ENCODE data around the gene TENM4.

The TENM4 gene

DNA sequence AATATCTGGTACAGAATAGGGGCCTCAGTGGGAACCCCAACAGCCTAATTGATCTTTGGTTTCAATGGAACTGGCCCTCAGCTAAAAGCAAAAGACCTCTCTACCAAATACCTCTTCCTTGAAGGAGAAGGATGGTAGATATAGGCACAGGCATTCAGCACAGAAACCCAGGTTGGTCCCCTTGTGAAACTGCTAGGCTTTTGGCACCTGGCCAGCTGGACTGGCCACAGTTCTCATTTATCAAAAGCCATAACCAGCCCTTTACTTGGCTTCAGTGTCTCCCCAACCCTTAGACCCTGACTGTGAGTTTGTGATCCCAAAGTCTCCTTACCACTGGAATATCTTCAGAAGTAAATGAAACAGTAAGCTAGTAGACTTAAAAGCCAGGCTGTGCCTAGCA lies 152.9 kb downstream of the TENM4 start:
- no peak for DNase-seq

DNA sequence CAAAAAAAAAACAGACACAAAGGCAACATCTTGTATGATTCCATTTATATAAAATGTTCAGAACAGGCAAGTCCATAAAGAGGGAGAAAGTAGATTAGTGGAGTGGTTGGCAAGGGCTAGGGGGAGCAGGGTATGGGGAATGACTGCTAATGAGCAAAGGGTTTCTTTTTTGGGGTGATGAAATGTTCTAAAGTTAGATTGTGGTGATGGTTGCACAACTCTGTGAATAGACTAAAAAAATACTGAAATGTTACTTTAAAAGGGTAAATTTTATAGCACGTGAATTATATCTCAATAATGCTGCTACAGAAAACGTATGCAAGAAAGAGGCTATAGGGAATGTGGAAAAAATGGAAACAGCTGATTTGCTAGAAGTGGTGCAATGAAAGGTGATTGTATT lies 155.1 kb downstream of the TENM4 start:
- peak; percentile 0 for DNase-seq

DNA sequence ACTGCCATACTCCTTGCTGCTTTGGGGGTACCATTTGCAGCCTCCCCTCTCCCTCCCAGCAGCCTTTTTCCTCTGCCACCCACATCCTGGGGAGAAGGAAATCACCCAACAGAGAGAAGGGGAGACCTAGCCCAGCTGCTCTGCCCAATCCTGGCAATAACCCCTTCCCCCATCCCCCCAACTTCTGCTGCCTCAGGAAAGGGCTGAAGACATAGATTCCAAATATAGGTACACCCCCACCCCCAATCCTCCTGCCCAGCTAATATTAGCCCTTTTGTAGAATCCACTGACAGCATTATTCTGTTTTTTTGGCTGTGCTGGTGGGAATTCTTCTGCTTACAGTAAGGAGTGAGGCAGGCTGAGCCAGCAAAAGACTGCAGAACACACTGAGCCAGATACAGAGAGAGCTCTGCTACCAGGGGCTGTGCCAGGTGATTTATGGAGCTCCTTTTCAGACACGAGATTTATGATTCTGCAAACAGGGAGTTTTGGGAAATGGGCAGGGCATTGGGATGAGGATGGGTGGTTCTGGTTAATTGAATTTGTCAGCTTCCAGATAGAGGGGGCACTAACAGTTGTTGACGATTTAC lies 164.0 kb downstream of the TENM4 start:
- DNase-seq = no peak

DNA sequence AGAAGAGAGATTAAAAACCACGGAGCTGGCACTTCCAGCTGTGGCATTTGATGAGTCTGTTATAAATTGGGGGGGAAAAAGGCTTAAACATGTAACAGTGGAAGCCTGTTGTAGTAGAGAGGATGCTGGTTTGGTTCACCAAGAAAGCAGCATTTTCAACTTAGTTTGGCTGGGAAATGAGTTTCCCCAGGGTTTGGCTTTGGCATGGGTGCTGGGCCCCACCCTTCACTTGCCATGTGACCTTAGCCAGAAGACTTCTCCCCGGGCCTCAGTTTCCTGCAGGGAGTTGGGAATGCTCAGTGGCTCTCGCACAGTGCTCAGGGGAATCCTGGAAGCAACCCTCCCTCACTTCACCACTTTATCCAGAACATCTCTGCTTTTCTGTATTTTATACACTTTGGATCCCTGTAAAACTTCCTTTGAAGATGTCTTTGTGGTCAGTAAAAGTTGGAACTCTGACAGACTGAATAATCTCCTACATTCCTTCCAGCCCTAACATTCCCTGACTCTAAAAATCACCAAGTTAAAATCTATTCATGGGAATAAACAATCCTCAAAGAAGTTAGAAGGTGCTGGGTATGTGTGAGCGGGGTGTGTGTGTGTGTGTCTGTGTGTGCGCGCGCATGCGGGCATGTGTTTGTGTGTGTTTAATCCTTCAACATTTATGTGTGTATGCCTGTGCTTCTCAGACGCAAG lies 166.0 kb downstream of the TENM4 start:
- DNase-seq = no peak

DNA sequence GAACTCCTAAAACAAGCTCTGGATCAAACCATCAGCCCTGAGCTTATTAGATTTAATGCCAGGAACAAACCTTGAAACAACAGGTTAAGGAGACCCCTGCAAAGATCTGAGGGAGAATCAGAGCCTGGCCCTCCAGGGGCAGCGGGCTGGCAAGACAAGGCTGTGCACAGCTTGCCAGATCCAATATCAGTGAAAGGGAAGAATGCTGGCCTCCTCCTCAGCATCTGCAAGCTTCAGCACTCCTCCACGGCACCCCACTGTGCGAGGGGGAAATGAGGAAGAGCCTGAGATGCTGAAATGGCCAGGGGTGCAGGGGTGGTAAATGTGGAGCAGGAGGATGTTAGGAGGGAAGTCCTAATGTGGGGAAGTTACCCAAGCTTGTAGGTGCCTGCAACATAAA lies 167.0 kb downstream of the TENM4 start:
- DNase-seq = no peak

DNA sequence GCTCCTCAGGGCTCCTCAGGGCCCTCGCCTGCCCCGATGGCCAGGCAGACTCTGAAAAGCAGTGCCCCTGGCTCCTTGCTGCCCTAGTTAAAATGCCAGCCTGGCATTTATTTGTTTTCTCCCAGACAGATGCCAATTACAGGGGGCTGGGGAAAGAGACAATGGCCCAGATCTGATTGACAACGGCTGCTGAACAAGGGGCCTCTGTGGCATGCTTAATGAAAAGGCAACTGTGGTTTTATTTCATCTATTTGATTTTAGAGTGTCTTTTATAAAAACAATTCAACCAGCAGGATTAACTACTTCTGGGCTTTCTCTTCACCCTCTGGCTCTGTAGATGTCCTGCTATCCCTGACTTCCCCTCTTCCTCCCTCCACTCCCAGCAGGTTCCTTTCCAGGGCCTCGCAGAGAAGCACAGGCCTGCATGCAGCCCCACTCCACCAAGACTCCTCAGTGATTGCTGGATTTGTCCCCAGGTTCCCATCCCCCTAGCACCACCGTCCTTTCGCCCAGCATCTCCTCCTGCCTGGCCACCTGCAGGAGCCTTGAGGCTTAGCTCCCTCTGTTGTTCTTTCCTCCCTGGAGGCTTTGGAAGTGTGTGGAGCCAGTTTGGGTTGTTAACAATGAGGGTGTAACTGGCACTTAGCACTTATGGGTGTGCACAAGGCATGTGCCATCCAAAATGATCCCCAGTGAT lies 171.1 kb downstream of the TENM4 start:
- no peak for DNase-seq

DNA sequence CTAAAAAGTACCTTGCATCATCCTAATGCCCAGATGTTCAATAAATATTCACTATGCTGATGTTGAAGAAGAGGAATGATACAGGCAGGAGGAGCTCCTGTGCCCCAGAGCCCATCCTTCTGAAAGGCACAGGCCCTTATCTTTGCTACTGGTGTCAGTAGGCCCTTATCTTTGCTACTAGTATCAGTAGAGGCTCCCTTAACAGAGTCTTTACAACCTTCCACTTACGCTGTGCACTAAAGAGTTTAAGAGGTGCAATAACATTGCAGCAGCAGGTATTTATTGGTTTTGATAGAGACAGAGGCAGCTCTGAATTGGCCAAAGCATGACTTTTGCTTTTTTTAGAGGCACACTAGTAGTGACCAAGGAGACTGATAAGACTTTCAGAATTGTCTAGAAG lies 174.4 kb downstream of the TENM4 start:
- no peak for DNase-seq

DNA sequence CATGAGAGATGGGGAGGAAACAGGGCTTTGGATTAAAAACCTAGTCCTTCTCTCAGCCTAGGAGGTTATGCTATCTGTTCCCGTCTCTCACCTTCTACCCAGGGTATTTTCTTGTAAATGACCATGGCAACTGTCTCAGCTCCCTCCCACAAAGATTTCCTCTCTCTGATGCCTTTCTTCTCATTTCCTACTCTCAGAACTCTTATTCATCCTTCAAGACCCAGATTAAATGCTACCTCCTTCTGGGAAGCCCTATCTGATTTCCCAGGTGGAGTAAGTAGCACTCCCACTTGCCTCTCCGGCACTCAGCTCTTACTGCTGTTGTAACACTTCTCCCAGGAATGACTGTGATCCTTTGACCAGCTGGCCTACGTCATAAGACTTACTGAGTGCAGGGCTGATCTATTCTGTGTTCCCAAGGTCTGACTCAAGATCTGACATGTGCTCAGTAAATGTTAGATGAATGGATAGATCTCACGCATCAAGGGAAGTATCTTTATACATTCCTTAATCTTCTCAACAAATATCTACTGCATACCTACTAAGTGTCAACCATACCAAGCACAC lies 175.0 kb downstream of the TENM4 start:
- no peak for DNase-seq

DNA sequence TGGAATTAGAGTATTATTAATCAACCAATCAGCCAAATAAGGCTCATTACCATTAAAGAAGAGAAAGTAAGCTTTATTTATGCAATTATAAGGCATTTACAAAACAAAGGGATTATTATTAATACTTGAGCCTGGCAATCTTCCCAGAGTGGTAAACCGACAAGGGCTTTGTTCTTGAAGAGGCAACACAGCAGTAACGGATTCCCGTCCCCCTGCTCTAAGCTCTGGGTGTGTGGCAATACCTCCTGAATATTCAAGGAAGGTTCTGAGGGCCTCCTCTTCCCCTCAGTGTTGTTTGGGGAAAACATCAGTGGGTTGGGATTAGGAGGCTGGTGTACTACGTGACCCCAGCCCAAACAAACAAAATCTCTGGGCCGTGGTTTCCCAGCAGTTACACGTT lies 176.5 kb downstream of the TENM4 start:
- no peak for DNase-seq

DNA sequence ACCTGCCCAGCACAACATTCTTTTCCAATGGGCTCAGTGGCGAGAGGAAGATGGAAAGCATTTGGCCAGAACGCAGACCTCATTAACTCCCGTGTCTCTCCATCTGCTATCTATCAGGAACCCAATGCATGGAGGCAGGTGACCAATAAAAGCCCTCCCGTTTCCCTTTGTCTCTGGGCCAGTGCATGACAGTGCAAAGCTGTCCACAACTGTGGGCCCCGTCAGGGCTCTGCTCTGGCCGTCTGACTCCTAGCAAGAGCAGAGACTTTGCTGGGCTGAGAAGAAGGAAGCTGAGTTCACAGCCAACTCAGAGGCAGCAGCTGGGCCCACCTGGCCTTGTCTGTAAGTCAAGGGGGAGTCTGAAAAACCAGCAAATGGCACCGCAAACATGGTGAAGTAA lies 177.8 kb downstream of the TENM4 start:
- DNase-seq = no peak

DNA sequence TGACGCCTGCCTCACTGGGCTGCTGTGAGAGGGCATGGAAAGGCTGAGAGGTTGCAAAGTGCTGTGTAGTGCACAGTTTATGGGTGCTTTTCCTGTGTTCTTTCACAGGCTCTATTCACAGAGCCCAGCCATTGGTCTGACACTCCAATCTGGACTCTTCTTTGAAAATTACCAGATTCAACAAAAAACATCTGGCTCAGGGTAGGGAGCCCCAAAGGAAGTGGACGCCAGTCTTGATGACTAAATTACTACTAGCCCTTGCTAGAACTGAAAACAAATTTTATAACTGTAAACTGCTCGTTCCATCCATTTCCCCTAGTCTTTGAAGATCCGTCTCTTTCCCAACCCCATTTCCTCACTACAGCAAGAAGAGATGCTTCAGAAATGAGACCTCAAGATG lies 178.6 kb downstream of the TENM4 start:
- no peak for DNase-seq

DNA sequence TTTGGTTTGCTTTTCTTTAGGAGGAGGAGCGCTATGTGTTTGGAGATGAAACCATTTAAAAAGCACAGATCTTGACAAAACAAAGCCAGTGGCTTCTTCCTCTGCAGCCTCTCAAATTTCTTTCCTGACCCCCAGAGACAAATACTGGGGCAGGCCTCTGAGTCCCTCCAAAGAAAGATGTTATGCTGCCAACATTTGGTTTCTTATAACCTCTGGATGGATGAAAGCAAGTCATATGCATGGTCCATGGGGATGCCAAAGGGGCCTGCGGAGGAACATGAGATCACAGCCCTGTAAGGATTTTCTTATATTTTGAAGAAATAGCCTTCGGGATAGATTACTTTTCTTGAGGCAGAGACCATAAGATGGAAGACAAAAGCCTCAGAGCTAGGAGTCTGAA lies 179.1 kb downstream of the TENM4 start:
- DNase-seq = no peak

DNA sequence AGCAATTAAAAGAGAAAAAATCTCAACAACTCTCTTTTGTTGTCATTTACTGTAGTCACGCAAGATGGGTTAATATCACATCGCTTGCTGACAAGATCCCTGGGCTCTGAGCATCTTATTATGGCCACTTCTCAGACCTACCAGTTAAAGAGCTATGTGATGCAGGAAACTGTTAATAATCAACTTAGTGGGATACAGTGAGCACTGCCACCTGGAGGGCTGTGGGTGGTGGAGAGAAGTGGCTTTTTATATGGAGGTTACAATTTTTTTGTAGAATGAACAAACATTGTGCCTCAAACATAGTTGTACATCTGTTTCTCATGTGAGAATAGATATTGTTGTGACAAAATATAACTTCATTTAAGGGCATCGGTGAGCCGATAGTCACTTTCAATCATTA lies 181.0 kb downstream of the TENM4 start:
- DNase-seq = no peak

DNA sequence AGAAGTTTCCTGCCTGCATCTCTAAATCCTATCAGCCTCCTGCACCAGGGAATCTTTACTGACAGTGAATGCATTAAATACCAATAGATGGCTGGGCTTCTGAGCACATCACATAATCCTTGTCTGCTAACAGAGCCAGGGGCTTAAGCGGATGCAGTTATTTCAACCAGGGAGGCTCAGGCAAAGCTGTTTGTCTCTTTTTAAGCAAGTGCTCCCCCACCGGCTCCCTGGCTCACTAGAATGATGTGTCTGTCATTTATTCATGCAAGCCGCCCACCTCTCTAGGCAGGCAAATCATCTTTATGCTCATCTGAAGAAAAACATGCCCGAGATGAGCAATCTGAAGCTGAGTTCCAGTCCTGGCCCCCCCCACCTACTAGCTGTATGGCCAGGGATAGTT lies 182.3 kb downstream of the TENM4 start:
- no peak for DNase-seq

DNA sequence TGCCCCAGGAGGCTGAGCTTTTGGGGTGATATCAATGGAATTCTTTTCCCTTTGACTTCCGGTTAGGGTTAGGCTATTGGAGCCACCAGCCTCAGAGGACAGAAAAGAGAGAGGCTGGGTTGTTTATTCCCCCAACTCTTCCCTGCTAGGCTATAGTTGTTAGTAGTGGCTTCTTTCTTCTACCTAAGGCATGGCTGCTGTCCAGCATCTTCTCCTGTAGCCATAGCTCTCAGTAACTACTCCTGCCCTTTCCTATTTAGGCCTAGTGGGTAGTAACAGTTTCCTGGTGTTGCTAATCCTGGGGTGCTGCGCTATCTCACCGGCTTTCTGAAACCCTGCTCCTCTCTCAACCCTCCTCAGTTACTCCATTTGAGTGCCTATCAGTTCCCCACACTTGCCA lies 184.9 kb downstream of the TENM4 start:
- no peak for DNase-seq

DNA sequence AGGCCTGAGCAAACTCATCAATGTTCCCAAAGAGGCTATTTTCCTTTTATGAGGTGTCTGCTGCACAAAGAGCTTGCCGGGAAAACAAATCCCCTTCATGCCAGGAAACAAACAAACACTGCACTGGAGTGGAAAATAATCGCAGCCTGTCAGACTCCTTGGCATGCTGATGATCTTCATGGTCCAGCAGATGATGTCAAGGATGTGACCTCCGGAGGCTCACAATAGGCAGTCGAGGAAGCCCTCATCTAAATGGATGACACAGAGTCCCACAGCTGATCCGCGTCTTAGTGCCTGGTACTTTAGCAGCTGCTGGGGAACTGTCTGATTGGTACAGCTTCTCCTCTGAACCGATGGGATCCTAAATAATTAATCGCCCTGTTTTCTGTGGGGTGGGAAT lies 187.6 kb downstream of the TENM4 start:
- no peak for DNase-seq

DNA sequence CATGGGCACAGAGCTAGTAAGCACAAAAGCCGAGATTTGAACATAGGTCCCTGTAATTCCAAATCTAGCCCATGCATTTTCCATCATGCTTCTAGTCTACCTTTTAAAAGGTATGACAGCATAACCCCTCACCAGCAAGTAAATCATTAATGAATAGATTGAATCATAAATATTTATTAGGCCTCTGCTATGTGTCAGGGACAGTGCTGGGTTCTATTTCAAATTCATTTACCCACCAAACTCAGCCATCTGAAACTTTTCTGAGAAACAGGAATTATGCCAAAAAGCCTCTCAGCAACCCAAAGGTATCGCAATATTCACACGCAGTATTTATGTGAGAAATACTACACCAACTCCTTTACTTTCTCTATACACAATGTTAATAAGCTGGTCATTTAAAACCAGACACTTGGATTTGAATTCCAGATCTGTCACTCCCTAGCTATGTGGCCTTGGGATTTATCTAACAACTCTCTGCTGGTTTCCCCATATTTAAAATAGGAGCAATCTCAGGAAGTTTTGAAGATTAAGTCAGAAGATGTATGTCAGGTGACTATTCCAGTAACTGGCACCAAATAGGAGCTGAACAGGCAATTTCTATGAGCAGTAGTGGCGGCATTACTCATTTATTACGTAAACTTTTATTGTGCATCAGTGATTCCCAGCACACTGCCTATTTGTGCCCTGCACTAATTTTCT lies 191.4 kb downstream of the TENM4 start:
- no peak for DNase-seq

DNA sequence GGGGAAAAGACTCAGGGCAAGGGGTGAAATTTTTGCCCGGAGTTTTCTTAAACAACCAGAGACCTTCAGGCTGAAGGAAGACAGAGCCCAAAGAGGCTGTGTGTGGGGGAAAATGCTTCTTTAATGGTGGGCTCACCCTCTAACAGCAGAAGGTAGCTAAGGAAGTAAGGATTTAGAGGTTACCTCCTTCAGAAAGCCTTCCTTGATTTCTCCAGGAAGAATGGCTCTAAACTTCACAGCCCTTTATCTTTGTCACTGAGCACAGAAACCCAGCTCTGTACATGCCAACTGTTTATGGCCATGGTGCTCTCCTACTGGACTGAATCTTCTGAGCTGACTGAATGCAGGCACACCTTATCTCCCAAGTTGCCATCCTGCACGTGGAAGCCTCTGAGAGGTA lies 196.0 kb downstream of the TENM4 start:
- DNase-seq = no peak

DNA sequence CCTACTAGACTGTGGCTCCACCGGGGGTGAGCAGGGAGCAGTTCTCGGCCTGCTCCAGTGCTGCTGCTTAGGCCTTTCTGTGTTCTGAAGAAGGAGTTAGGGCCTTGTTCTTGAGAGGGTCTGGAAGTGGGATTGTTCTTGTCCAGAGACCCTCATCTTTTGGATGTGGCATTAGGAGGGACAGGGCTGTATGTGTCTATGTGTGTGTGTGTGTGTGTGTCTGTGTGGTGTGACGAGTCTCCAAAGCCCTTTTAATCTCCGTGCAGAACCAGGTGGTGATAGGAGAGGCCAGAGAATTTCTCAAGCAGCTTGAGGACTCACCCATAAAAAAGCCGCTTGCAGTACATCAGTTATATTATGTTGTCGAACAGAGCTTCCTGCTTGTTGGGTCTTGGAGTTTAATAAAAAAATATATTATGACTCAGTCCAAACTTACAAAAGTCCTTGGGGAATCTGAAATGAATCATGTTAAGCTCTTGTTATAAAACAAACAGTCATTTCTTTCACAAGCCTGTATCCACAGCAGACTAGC lies 196.5 kb downstream of the TENM4 start:
- no peak for DNase-seq

DNA sequence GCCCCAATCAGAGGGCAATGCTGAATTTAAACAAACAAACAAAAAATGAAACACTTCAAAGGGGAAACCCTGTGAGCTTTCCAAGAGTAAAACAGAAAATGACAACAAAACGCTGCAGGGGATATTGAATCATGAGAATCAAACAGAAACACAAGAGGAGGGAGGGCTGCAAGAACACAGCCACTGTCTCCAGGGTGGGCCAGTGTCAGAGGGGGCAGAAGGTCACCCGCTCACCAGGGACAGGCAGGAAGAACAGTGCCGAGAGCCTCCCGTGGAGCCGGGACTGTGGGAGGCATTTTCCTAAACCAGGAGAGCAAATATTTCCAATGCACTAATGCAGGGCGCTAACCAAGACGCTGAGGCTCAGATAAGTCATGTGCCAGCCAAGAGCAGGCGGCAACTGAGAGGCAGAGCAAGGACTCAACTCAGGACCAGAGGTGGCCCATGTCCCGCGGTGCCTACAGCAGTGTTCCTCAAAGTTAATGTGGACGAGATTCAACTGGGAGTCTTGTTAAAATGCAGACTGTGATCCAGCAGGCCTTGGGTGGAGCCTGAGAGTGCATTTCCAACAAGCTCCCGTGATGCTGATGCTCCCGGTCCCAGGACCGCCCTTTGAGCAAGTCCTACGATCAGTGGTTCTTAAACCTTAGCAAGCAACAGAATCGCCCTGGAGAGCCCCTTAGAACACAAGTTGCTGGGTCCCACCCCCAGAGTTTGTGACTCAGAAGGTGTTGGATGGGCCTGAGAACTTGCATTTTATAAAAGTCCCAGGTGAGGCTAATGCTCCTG lies 197.2 kb downstream of the TENM4 start:
- DNase-seq = no peak

DNA sequence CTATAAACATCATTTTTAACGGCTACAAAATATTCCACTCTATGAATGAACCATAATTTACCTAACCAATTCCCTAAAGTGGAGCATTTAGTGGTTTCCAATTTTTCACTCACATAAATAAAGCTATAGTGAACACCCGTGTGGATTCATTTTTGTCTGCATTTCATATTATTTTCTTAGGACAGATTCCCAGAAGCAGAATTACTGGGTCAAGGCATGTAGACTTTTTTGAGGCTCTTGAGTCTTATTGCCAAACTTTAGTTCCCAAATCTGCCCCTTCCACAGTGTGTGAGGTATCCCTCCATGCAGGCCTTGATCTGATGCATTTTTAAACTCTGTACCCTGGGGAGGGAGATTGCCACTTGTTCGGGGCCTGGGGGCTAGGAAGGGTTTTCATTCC lies 198.2 kb downstream of the TENM4 start:
- DNase-seq = no peak

DNA sequence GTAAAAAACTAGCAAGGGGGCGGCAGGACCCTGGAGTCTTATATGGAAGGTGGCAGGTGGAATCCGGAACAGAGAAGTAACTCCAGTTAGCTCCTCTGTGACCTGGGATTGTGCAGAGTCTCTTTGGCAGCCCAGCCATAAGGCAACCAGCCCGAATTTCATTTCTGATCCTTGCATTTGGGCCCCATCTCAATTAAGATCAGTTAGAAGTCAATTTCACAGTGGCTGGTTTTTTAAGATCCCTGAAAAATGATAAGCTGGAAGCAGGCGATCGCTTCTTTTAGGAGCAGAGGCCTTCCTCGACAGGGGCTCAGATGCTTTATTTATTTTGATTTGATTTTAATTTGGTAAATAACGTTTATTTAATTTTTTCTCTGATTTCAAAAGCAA lies 199.0 kb downstream of the TENM4 start:
- no peak for DNase-seq
